ENCODE results near the gene FASTK. TPM values are rescaled to one million over a fixed set of nuclear protein-coding genes. Genes with fewer than 3 reads are reported as not detected.

The FASTK gene
- total RNA-seq, 1 donor: 87.2 TPM

DNA sequence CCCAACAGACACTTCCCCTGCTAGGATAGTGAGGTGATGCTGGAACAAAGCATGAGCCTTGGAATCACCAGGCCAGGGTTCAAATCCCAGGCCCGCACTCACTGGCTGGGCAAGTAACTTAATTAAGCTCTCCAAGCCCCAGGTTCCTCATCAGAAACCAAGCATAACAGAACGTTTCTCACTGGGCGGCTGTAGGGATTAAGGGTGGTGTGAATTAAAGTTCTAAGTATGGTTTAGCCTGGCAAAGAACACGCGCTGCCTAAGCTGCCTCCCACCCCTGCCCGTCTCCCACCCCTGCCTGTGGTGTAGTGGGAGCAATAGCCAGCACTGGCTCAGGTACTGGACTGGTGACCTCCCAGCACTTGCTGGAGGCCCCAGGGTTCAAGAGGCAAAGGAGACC, 15.6 kb downstream of the FASTK start:
- TF ChIP-seq, protein P1, sequence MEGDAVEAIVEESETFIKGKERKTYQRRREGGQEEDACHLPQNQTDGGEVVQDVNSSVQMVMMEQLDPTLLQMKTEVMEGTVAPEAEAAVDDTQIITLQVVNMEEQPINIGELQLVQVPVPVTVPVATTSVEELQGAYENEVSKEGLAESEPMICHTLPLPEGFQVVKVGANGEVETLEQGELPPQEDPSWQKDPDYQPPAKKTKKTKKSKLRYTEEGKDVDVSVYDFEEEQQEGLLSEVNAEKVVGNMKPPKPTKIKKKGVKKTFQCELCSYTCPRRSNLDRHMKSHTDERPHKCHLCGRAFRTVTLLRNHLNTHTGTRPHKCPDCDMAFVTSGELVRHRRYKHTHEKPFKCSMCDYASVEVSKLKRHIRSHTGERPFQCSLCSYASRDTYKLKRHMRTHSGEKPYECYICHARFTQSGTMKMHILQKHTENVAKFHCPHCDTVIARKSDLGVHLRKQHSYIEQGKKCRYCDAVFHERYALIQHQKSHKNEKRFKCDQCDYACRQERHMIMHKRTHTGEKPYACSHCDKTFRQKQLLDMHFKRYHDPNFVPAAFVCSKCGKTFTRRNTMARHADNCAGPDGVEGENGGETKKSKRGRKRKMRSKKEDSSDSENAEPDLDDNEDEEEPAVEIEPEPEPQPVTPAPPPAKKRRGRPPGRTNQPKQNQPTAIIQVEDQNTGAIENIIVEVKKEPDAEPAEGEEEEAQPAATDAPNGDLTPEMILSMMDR (IDR thresholded peaks at IDR 0.05; ENCODE audit: insufficient read depth, low read depth, low read length): no peak
- DNase-seq (ENCODE audit: low read depth): no peak
- H3K4me3 ChIP-seq (ENCODE audit: low read depth, low read length): no peak overlapping the region

GRCh38 chr7:151064454-151064853, 16.2 kb downstream of the FASTK start:
- DNase-seq (ENCODE audit: low read depth): no peak
- H3K4me3 ChIP-seq (ENCODE audit: low read depth, low read length): no peak overlapping the region
- TF ChIP-seq, protein P1 (IDR thresholded peaks at IDR 0.05; ENCODE audit: insufficient read depth, low read depth, low read length): no peak

DNA sequence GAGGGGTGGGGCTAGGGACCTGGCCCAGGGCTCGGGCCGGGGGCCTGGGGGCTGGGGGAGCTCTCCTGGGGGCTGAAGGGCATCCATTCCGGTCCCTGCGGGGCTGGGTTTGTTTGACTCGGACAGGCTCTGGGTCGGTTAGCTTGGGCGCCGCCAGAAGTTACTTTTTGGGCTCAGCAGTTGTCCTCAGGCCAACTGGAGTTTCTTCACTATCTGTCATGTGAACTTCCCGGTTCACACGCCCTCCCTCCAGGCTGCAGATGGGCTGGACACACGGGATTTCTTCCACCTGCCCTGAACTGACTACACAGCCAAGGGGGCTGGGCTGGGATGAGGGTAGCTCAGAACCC, 17.4 kb downstream of the FASTK start:
- TF ChIP-seq, protein P1 (IDR thresholded peaks at IDR 0.05; ENCODE audit: insufficient read depth, low read depth, low read length): no peak
- H3K4me3 ChIP-seq (ENCODE audit: low read depth, low read length): peak overlapping the region; percentile 29
- peak; percentile 91 for DNase-seq (ENCODE audit: low read depth)

- peak; percentile 77 for DNase-seq (ENCODE audit: low read depth)
- TF ChIP-seq, protein P1 (IDR thresholded peaks at IDR 0.05; ENCODE audit: insufficient read depth, low read depth, low read length): no peak
- peak overlapping the region; percentile 54 for H3K4me3 ChIP-seq (ENCODE audit: low read depth, low read length)
Observed at GRCh38 chr7:151062399-151063211, 18.0 kb downstream of the FASTK start.

- no peak for DNase-seq (ENCODE audit: low read depth)
- TF ChIP-seq, protein P1 (IDR thresholded peaks at IDR 0.05; ENCODE audit: insufficient read depth, low read depth, low read length): no peak
- H3K4me3 ChIP-seq (ENCODE audit: low read depth, low read length): peak overlapping the region; percentile 88
Observed at GRCh38 chr7:151062111-151062398, 18.6 kb downstream of the FASTK start.

GRCh38 chr7:151061213-151062110, 19.1 kb downstream of the FASTK start:
- H3K4me3 ChIP-seq (ENCODE audit: low read depth, low read length): peak overlapping the region; percentile 88

More at GRCh38 chr7:151061213-151062110, 19.1 kb downstream of the FASTK start:
- TF ChIP-seq, protein P1 (IDR thresholded peaks at IDR 0.05; ENCODE audit: insufficient read depth, low read depth, low read length): no peak
- DNase-seq (ENCODE audit: low read depth): no peak

Measured in fibroblast of villous mesenchyme (primary cell).